Renal pelvis (tissue), 4 donors: Measurements from ENCODE around the gene CAMK1D. TPM values are rescaled to one million over a fixed set of nuclear protein-coding genes. Genes with fewer than 3 reads are reported as not detected.
A peak's percentile ranks its signal among the peaks of the same experiment; 100 is the strongest.

ENCODE experiments used
- DNase-seq: peaks from one replicate; pipeline ENCODE4 v3.0.0-alpha.2; 2013
- polyA plus RNA-seq, 3 donors: library from polyadenylated mRNA; unstranded; fragments of 120-200 nt; gene quantifications; one replicate each; pipeline ENCODE4 v1.2.1, GENCODE V29; 2013; ENCODE audit not compliant: insufficient read length in 3 of 3

CAMK1D gene
- polyA plus RNA-seq, 3 donors: 9.2 to 11.8 (median 10.6) TPM

DNA sequence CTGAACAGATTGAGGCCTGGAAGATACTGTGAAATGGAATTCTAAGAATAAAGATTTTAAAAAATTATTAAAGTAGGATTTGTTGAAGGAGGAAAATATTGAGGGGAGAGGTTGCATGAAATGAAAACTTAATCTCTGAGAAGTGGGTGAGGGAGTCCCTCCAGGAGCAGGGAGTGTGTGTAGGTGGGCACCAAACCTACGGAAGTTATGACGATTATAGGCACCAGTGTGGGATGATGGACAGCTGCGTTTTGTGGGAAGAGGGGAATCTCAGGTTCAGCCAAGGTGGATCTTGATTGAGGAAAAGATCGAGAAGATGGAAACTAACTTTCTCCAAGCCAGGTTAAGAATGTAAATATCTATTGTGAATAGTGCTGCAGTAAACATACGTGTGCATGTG lies 405.7 kb downstream of the CAMK1D start:
- no peak for DNase-seq

DNA sequence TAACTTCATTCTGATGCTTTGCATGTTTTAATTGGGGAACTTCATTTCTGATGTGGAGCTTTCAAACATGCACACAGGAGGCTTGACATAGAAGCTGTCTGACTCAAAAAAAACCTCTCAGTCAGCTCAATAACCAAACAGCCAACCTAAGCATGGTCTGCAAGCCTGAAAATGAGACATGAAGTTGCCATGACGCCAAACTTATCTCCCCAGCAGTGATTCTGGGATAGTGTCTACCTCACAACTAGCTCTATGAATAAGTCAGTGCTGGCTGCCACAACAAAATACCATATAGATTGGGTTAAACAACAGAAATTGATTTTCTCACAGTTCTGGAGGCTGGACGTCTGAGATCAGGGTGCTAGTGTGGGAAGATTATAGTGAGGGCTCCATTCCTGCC lies 408.0 kb downstream of the CAMK1D start:
- no peak for DNase-seq

DNA sequence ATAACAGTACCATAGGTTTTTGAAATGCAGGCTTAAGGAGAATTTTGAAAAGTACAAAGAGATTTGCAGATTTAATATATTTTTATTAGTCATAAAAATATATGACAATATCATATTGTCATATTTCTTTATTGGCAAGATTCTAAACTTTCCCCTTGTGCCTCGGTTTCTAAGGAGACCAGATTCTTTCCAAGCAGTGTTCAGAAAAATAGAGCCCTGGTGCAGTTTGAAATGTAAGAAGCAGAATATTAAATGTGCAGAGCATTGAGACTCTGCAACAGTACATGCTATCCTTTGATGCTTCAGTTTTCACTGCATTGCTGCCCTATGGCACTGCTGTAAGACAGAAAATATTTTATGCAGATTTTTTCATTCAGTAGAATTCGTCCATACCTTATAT lies 408.9 kb downstream of the CAMK1D start:
- DNase-seq: no peak

DNA sequence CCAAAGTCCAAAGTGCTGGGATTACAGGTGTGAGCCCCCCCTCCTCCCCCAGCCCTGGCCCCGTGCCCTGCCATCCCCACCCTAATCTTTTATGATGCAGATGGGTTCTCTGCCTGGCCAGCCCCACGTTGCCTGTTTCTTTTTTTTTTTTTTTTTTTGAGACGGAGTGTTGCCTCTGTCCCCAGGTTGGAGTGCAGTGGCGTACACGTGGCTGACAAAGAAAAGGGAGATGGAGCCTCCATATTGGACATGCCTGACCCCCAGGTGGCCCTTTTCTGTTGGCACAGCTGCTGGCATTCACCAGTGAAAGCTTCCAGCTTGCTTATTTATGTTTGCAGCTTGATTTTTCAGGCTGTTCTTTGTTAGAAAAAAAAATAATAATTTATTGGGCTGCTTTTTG lies 416.9 kb downstream of the CAMK1D start:
- DNase-seq: no peak

DNA sequence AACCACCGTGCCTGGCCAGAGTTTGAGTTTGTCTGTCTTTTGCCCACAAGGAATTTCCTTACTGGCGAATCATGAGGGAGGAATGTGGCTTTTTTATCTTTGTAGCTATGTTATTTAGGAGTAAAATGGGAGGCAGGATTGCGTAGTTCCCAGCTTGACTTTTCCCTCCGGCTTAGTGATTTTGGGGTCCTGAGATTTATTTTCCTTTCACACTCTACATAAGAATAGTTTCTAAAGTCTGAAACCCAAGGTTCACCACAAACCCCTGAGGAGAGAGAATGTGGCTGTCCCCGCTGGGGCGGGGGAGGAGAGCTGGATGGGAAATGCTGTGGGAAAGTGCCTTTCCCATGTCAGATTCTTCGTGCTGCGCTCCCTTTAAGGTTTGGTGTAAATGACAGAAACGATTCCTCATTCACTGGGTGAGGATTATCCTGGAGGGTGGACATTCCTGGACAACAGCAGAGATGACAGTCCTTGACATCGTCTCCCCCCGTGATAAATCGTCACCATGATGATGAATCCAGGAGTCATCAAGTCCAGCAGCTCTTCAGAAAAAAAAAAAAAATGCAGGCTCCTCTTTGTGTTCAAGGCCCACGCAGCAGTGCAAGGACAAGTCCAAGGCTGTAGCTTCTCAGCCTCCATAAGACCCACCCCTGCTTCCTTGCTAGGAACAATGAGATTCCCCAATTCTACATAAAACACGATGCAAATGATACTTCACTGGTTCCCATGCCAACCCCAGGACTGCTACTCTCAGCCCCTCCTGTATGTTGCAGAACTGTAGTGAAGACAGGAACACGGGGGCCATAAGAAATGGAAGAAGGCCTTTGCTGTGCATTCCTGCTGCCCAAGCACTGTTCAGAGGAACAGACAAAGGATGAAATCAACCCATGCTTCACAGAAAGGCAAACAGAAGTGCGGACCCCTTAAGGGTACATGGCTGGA lies 419.1 kb downstream of the CAMK1D start:
- DNase-seq: no peak

DNA sequence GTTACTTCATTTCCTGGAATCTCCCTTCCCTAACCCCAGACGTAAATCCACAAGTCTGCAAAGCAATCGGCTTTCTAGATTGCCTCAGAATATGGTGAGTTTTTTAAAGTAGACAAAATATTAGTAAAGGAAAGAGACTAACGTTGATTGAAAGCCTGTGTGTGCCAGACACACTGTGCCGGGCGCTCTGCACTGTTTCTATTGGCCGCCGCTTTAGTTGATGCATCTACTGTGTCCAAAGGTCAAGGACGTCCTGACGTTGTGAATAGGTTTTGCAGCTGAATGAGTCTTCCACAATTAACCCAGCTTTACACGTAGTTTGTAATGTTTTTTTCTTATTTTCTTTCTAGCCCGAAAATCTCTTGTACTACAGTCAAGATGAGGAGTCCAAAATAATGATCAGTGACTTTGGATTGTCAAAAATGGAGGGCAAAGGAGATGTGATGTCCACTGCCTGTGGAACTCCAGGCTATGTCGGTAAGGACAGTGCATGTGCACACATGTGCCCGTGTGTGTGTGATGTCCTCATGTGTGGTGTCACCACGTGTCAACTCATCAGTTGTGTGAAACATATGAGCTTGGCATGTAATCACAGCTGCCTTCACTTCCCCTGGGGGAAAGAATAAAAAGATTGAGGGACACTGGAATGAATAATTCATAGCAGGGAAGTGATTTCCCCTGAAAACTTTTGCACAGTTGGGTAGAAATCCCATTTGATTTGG lies 420.1 kb downstream of the CAMK1D start:
- DNase-seq: no peak

DNA sequence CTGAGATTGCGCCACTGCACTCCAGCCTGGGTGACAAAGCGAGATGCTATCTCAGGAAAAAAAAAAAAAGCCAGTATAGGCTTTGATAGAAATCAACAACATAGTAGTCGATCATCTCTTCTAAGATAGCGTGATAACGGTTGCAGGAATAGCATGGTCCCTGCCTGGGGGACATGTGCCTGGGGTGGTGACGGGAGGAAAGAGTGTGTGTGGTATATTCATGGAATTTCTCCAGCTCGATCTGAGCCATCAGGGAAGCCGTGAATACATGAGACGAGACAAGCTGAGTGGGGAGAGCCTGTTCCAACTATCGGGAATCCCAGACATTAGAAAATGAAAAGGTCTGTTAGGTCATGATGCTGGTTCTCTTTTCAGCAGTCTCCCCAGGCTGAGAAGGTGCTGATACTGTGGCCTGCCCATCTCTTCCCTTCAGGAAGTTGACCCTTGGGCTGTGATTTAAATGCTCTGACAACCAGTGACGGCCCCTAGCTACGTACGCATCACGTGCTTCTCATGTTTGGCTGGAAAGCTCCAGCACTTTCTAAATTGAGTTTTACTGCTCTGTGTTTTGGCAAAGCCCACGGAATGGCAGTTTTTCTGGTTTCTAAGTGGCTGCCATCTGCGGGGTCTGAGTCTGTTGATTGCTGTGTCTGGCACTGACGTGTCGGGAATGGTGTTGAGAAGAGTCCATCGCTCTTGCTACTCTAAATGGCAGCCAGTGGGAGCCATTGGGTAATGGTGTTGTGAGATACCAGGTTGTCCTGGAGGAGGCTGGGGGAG lies 422.8 kb downstream of the CAMK1D start:
- no peak for DNase-seq

DNA sequence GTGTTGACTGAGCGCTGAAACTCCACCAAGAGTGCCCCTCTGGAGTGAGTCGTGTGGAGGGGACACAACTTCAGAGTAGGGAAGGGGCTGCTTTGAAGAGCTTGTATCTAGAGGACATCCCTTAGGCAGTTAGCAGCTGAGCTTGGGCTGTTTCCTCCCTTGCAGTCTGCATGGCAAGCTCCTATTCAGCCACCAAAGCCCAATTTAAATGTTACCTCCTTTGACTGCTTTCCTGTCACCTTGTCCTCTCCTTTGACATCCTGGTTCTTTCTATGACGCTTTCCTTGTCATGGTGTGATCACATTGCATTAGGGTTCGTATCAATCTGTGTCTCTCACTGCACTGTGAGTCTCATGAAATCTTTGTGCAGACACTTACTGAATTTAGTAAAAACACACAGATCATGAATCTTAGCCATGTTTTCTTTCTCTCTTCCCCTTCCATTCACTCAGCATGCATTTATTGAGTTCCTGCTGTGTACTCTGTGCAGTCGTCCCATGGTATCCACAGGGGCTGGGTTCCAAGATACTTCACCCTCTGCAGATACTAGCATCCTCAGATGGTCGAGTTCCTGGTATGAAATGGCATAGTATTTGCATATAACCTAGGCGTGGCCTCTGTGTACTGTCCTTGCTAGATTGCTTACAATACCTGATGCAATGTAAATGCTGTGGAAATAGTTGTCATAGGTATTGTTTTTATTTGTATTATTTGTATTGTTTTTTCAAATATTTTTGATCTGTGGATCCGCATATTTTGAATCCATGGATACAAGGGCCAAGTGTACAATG lies 423.6 kb downstream of the CAMK1D start:
- DNase-seq: no peak

DNA sequence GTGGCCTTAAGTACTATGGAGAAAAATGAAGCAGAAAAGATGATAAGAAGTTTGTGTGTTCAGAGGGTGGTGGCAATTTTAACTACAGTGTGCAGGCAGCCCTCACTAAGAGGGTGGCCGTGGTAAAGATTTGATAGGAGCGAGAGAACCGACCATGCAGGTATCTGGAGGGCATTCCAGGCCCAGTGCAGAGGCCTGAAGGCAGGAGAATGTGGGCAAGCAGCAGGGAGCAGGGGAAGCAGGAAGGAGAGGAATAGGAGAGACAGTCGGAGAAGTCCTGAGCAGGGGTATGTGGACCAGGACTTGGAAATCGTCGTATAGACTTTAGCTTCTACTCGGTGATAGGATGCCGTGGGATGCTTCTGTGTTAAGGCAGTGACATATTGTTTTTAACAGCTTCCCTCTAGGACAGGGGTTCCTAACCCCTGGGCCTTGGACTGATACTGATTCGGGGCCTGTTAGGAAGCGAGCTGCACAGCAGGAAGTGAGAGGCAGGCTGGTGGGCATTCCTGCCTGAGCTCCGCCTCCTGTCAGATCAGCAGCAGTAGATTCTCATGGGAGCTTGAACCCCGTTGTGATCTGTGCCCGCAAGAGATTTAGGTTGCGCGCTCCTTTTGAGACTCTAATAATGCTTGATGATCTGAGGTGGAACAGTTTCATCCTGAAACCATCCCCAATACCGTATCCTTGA lies 425.0 kb downstream of the CAMK1D start:
- DNase-seq: no peak

DNA sequence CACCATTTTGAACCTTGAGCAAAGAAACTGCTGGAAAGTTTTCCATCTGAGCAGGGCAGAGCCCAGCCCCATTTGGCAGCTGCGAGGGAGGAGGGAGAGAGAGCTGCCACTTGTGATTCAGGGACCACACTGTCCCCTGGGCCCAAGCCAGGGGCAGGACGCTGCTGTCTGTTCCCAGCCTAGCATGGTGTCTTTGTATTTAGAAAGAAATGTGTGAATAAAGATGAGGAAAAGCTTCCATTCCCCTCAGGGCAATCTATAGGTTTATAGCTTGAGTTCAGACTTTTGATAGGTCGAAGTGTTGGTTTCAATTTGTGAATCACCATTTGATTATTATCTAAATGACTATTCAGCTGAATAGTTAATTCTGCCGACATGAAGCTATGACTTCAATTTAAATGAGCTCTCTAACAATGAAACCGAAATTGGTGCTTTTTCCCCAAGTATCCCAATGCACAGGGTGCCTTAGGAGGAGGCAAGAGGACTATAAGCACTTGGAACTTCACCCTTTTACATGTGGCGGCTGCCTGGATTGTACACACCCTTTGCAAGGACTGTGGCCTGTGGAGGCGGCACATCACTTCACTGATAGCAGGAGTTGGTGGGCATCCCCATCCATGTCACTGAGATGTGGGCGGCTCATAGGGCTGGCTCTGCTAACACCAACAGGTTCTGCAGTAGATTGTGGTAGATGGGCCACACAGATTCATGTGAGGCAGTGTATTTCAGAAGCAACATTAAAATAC lies 428.7 kb downstream of the CAMK1D start:
- DNase-seq: no peak

DNA sequence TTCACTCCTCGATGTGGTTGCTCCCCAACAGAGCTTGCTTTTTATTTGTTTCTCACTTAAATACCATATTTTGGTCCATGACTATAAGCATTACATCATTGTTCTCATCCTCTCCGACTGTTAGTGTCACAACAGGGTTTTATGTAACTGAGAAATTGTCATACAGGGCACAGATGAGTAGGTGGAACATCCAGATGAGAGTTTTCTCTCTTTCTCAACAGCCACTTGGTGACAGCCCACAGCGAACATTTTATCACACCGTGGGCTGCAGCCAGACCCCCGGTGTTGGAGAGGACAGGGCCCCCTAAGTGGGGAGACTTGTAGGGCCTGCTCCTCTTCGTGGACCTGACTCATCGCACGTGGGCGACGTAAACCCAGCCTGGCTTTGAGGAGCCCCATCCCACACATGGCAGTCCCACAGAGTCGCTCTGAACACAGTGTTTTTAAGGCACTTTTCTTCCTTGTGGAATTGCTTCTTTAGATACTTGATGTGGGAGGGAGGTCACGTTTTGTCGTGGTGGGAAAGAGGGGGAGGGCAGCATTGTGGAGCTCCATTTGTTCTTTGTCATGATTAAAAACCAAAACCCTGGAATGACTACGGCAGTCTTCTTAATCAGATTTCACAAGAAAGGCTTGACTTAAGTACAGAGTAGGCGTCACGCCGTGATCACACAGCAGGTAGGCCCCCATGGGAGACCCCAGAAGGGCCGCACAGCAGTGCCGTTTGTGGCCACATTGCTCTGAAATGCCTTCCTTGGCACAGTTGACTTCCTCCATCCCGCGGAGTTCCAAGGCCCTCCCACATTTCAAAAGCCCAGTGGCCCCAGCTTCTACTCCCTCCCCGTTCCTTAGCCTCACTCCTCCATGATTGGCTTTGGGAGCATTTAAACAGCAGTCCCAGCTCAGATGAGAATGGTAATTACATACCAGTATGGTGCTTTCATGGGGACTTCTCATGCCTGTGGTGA lies 431.6 kb downstream of the CAMK1D start:
- DNase-seq: no peak

DNA sequence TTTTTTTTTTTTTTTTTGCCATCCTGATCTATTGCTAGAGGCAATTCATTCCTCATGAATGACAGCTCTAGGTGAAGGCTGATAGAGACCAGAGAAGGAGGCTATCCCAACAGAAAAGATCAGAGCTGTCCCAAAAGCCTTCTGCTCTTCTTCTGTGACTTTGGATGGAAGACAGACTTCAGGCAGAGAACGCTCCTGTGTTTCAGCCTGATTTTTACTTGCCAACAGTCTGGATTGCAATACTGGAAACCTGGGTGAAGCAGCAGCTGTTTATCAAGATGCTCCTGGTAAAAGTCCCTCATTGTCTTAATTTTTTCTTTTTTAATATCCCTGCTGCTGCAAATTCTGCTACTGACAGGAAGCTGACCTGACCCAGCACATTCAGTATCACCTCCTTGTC lies 432.6 kb downstream of the CAMK1D start:
- DNase-seq: no peak

DNA sequence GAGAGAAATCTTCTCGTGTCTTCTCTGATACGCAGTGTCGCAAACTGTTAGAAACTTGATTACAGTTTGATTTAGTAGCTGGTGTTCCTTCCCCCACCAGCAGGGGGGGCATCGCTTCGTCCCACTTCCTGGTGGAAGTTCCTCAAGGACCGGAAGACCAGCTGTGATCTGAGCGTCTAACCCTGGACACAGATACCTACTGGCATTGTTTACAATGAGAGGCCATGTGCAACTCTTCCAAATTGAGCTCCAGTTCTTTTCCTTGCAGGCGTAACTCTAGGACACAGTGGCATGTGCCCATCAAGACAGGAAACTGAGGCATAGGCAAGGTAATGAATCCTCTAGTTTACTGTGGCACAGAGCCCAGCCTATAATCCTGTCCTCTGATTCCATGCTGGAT lies 433.2 kb downstream of the CAMK1D start:
- DNase-seq: no peak

DNA sequence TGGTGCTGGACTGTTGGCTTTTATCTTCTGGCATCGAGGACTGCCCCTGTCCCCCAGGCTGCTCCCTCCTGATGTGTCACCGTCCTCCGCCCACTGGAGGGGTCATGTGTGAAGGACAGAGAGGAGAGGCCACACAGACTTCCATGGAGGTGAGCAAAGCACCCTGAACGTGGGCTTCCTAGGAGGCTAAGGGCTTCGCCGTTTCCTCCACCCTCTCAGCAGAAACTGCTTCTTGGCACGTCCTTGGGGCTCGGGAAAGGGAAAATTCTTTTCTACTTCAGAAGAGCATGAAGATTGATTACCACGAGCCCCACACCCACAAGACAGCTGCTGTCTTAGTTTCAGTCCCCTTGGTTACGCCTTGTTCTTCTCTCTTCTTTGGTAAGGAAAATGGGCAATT lies 433.9 kb downstream of the CAMK1D start:
- DNase-seq: peak; percentile 66

DNA sequence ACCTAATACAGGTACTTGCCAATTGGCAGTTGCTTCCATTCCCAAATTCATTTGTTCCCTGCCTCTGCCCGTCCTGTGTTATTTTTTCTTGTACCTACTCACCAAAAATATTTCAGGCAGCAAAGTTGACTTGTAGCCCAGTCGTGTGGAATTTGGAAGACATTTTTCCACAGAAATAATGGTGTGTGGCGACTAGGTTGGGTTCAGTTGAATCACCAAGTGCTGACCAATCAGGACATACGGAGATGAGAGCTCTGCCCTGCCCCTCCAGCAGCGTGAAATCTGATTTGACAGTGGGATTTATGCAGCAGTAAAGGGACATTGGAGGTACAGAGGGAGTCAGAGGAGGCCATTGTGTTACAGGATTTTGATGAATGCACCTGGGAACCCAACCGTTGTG lies 435.3 kb downstream of the CAMK1D start:
- no peak for DNase-seq

DNA sequence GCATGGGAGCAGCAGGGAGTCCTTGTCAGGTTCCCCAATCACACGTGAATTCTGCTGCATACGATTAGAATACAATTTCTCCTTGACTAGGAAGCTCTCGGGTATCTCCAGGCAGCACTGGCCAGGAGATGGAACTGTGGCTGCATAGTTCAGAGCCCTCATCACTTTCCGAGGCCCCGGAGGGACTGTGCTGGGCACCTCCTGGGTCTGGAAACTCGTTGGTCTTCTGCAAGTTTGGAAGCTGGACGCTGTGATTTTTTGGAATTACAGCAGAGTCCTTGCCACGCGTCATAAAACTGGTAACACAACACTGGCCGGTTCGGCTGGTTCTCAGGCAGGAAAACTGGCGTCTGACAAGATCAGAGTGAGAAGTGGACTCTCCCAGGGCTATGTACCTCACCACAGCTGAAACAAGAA lies 436.1 kb downstream of the CAMK1D start:
- peak; percentile 80 for DNase-seq

DNA sequence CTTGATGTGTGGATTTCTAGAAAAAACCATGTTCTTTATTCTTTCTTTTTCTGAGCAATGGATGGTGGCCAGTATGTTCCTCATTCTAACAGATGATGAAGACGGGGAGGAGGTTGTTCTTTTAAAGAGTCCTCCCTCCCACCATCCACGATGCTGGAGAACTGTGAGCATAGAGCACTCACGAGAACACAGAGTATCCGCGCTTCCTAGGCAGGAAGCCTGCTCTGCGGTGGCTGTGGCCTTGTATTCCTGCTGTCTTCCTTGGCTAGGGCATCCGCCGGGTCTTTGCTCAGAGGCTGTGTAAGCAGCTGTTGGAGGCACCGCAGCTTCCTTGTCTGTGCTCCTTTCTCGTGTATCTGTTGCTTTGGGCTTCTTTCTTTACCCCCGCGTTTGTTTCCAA lies 437.9 kb downstream of the CAMK1D start:
- no peak for DNase-seq

DNA sequence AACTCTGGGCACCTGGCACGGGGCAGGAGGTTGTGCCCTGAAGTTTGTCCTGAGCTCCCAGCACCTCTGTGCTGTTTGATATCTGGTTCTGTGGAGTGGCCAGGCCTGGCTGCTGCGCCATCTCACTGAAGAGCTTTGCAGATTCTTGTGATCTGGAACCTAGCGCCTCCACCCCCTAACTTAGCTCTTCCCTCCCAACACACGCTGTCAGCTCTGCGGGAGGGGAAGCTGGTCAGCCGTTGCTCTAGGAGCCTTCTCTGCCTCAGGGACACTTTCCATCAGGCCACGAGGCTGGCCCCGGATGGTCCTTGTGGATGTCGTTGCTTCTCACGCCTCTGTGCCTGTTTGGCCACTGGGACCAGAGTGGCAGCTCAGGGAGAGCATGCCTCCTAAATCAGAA lies 438.9 kb downstream of the CAMK1D start:
- no peak for DNase-seq

DNA sequence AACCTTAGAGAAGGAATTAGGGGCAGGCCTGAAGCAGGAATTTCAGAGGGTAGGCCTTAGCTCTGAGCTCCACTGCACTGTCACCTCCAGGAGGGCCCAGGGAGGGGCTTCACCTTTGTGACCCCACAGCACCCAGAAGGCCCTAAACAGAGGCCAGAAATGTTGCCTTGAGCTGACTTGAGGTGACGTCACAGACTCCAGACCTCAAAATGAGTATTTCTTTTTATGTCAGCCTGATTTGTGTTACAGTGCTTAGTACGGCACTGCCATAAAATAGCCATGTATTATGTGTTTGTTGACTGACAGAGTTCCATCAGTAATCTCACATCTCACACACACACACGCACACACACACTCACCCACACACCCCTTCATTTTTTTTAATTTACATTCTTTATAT lies 440.9 kb downstream of the CAMK1D start:
- DNase-seq: no peak
